H1 (cell line): ENCODE measurements around the gene TKTL2.

ENCODE experiments used
- CEBPB ChIP-seq: IDR thresholded peaks from 2 replicates; pipeline ENCODE4 v1.6.1; 2012; ENCODE audit warnings: low read depth, low read length
- CTCF ChIP-seq, 3 experiments: IDR thresholded peaks; 1 replicate in 2 of 3; 2 replicates in 1 of 3; pipeline versions ENCODE4 v1.5.1 to v1.6.1; 2011; ENCODE audit warnings: low read length in 3 of 3, mild to moderate bottlenecking in 3 of 3, inconsistent platforms in 2 of 3, low read depth in 1 of 3, moderate library complexity in 1 of 3; ENCODE audit not compliant: insufficient read depth in 1 of 3; ENCODE audit errors: control extremely low read depth in 1 of 3
- EP300 ChIP-seq, 2 experiments: IDR thresholded peaks; 1 replicate in 1 of 2; 2 replicates in 1 of 2; pipeline ENCODE4 v1.6.1; 2011 to 2012; ENCODE audit warnings: low read depth in 2 of 2, low read length in 2 of 2, mild to moderate bottlenecking in 2 of 2, borderline replicate concordance in 1 of 2, inconsistent platforms in 1 of 2, moderate library complexity in 1 of 2
- EZH2 ChIP-seq: fragments of 200-600 bp; sonication (generic); IDR thresholded peaks from 2 replicates; pipeline ENCODE4 v1.7.1; 2012; ENCODE audit warnings: low read depth, mild to moderate bottlenecking, moderate library complexity, low read length, inconsistent platforms; ENCODE audit not compliant: severe bottlenecking
- GTF2F1 ChIP-seq: IDR thresholded peaks from 2 replicates; pipeline ENCODE4 v1.6.1; 2012; ENCODE audit warnings: low read depth, low read length, improper control_type of control experiment, borderline replicate concordance
- JUN ChIP-seq: IDR thresholded peaks from 2 replicates; pipeline ENCODE4 v1.6.1; 2011; ENCODE audit warnings: low read depth, mild to moderate bottlenecking, improper control_type of control experiment, low read length
- KDM4A ChIP-seq: IDR thresholded peaks from one replicate; pipeline ENCODE4 v1.7.1; 2012; ENCODE audit warnings: low read depth, mild to moderate bottlenecking, moderate library complexity, low read length, inconsistent platforms; ENCODE audit not compliant: severe bottlenecking
- KDM5A ChIP-seq: fragments of 200-600 bp; IDR thresholded peaks from 2 replicates; pipeline ENCODE4 v1.7.1; 2012; ENCODE audit warnings: mild to moderate bottlenecking, low read length, inconsistent platforms, mixed read lengths
- POLR2A ChIP-seq, 2 experiments: IDR thresholded peaks; 1 replicate in 1 of 2; 2 replicates in 1 of 2; pipeline ENCODE4 v1.6.1; 2011; ENCODE audit warnings: low read depth in 2 of 2, low read length in 2 of 2, mild to moderate bottlenecking in 2 of 2; ENCODE audit errors: control extremely low read depth in 1 of 2
- RFX5 ChIP-seq: IDR thresholded peaks from 2 replicates; pipeline ENCODE4 v1.6.1; 2011; ENCODE audit warnings: low read depth, low read length, improper control_type of control experiment, borderline replicate concordance
- YY1 ChIP-seq: IDR thresholded peaks from 2 replicates; pipeline ENCODE4 v1.6.1; 2011; ENCODE audit warnings: low read depth, mild to moderate bottlenecking, low read length

GRCh38 chr4:163493643-163494359 is 20.2 kb upstream of the TKTL2 start:
- TF ChIP-seq JUN (no peak), EZH2 (no peak), CTCF (IDR thresholded peaks at IDR 0.05; ENCODE audit: control extremely low read depth in 1 of 3, insufficient read depth in 1 of 3, low read depth in 1 of 3, low read length in 3 of 3) (no peak), CEBPB (no peak), RFX5 (no peak), KDM4A (no peak), POLR2A (IDR thresholded peaks at IDR 0.05; ENCODE audit: control extremely low read depth in 1 of 2, low read depth in 2 of 2, low read length in 2 of 2) (no peak), GTF2F1 (no peak), KDM5A (no peak), YY1 (no peak), EP300 (IDR thresholded peaks at IDR 0.05; ENCODE audit: borderline replicate concordance in 1 of 2, low read depth in 2 of 2, low read length in 2 of 2) (no peak)
